RWPE1 (cell line): ENCODE measurements around the gene NSMF.

Source experiments
- CTCF ChIA-PET: fragments of 350-600 bp; sonication (Branson Sonifier 250); formaldehyde crosslinking; extraction: SDS; loops from one replicate; lab custom pipeline; 2021; lab: Yijun Ruan, JAX
- POLR2A ChIA-PET: fragments of 400-600 bp; formaldehyde crosslinking; extraction: SDS; loops from one replicate; lab custom pipeline; 2020; ENCODE audit warnings: antibody characterized with exemption; ENCODE audit not compliant: low non-redundant PET; lab: Yijun Ruan, JAX
- DNase-seq: peaks from one replicate; pipeline ENCODE4 v3.0.0; 2012; ENCODE audit warnings: low spot score
- H3K27ac ChIP-seq: fragments of 450-650 bp; 2 replicates; pipeline ENCODE4 v1.5.1; 2017
- TF ChIP-seq, protein P1 (sequence below): fragments of 450-650 bp; conservative IDR thresholded peaks from 2 replicates; pipeline ENCODE4 v1.5.1; 2017; ENCODE audit warnings: low read depth, mild to moderate bottlenecking

NSMF gene

GRCh38 chr9:137502008-137502911 is 43.1 kb upstream of the NSMF start:
- DNase-seq, result peak; percentile 54
- peak overlapping the region; percentile 19 for H3K27ac ChIP-seq
- TF ChIP-seq, protein P1, sequence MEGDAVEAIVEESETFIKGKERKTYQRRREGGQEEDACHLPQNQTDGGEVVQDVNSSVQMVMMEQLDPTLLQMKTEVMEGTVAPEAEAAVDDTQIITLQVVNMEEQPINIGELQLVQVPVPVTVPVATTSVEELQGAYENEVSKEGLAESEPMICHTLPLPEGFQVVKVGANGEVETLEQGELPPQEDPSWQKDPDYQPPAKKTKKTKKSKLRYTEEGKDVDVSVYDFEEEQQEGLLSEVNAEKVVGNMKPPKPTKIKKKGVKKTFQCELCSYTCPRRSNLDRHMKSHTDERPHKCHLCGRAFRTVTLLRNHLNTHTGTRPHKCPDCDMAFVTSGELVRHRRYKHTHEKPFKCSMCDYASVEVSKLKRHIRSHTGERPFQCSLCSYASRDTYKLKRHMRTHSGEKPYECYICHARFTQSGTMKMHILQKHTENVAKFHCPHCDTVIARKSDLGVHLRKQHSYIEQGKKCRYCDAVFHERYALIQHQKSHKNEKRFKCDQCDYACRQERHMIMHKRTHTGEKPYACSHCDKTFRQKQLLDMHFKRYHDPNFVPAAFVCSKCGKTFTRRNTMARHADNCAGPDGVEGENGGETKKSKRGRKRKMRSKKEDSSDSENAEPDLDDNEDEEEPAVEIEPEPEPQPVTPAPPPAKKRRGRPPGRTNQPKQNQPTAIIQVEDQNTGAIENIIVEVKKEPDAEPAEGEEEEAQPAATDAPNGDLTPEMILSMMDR, result no peak
- ChIA-PET POLR2A (no interaction called here), CTCF (interaction anchor here (0.7 kb wide), 1 partner anchor 184 kb away, joined by 3 read pairs; no protein-coding TSS in a partner anchor)

DNA sequence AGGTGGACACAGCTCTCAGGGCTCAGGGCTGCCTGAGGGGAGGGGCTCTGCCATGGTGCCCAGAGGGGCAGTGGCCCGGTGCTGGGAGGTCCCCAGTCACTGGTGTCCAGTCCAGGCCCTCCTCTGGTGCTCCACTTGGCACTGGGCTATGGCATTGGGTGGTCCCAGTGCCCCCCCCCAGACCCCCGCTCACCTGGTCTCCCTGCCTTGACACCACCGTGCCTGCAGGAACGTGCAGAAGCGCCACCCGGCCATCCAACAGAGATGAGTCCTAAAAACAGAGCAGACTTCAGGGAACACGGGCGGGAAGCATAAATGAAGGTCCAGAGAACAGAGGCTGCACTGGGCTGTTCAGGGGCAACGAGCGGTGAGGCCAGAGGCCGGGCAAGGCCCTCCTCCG is 42.3 kb upstream of the NSMF start:
- no peak for DNase-seq
- TF ChIP-seq, protein P1, result no peak
- ChIA-PET CTCF (interaction anchor here (0.7 kb wide), 1 partner anchor 183 kb away, joined by 3 read pairs; no protein-coding TSS in a partner anchor), POLR2A (no interaction called here)
- peak overlapping the region; percentile 19; the same call in 1 of the 2 replicates for H3K27ac ChIP-seq

DNA sequence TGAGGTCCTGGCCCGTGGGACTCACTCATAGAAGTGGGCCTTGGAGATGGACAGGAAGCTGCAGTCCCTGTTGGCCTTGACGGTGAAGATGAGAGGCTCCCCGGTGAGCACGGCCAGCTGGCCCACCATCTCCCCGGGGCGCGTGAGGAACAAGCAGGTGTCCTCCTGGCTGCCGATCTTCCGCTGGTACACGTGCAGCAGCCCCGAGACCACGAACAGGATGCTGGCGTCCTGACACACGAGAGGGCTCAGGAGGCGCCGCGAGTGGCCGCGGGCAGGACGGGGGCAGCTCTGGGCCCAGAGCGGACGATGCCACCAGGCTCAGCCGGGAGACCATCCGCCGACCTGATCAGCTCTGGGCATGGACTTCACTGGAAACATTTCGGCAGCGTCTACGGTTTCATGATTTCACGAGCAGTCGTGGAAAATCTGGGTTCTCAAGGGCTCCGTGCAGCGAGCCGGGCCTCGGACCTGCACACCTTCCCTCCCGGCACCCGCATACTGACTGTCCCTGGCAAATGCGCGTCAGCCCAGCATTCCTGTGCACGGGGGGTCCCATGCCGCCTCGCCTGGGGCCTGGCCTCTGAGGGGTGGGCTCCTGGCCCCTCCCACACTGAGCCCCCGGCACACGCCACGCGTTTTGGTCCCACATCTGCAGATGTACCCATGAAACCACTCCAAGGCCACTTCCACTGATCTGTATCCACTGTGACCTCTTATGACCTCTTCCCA is 41.7 kb upstream of the NSMF start:
- POLR2A ChIA-PET, result no interaction called here
- DNase-seq, result no peak
- CTCF ChIA-PET, result no interaction called here
- no peak overlapping the region for H3K27ac ChIP-seq
- TF ChIP-seq, protein P1, result no peak

DNA sequence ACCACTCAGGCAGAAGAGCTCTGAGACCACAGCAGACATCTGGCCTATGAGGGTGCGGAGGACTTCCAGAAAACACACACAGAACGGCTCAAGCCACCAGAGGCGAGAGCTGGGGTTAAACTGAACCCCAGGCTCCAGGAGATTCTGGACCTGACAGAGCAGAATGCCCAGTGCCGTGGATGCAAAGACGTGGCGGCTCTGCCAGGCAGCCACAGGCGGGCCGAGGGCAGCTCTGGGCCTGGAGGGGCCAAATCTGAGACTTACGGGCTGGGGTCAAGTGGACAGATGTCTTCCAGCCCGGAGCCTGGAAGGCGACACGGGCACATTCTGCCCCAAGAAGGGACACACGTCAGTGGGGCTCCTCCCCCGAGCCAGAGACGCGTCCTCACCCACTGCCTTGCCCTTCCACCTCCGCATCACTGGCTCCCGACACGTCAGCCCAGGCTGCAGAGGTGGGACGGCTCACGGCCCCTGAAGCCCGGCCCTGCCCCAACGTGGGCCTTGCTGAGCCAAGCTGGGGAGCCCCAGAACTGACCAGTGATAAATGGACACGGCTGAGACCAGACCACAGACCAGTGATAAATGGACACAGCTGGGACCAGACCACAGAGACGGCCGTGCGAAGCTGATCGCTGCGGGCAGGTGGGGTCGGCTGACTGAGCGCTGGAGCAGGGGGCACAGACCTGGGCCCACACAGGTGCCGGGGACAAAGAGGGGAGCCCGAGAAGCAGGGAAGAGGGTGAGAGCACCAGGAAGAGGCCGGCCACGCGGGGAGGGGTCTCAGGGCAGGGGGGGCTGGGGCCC is 40.9 kb upstream of the NSMF start:
- POLR2A ChIA-PET, result no interaction called here
- TF ChIP-seq, protein P1, result no peak
- CTCF ChIA-PET, result interaction anchor here (0.5 kb wide), 1 partner anchor 535 kb away, joined by 3 read pairs; no protein-coding TSS in a partner anchor

GRCh38 chr9:137499416-137499815 is 40.3 kb upstream of the NSMF start:
- TF ChIP-seq, protein P1, result no peak
- ChIA-PET POLR2A (no interaction called here), CTCF (interaction anchor here (0.5 kb wide), 1 partner anchor 535 kb away, joined by 3 read pairs; no protein-coding TSS in a partner anchor)
- DNase-seq, result no peak
- H3K27ac ChIP-seq, result no peak overlapping the region

More for the DNA sequence above, 40.9 kb upstream of the NSMF start:
- DNase-seq, result no peak
- H3K27ac ChIP-seq, result no peak overlapping the region
